ENCODE results near the gene AKR1B1.

DNA sequence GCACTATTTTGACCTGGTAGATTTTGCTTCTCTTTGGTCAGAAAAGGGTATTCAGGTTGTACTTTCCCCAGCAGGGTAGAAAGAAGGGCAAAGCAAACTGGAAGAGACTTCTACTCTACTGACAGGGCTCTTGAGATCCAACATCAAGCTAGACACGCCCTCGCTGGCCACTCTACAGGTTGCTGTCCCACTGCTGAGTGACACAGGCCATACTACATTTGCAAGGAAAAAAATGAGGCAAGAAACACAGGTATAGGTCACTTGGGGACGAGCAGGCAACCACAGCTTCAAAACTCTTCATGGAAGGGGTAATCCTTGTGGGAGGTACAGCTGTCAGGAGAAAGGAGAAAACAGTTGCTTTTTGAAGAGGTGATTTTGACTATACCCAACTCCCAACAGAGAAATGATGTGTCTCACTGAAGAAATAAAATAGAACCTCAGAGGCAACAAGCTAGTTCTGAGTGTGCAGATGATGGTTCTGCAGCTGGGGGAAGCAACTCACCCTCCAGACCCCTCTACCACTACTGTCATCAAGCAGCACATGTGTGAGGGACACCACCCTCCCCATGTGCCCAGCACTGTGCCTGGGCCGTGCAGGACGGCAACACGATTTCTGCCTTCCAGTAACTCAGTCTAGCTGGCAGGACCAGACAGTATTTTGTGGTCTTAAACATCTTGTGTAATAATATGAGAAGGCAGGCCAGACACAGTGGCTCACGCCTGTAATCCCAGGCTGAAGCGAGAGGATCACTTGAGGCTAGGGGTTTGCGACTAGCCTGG is 16.3 kb downstream of the AKR1B1 start:
- TF ChIP-seq CTCF (IDR thresholded peaks at IDR 0.05 in 4 of 5, conservative IDR thresholded peaks at IDR 0.05 in 1 of 5) (no peak), POLR2A (IDR thresholded peaks at IDR 0.05) (no peak)

Measured in gastrocnemius medialis (tissue), 4 donors.